Measurements from ENCODE around the gene ZNF578. TPM values are rescaled to one million over a fixed set of nuclear protein-coding genes. Genes with fewer than 3 reads are reported as not detected.

ZNF578 gene
- 4.1 TPM for total RNA-seq (ENCODE audit: unreplicated experiment)
- long read RNA-seq, result 0 reads

GRCh38 chr19:52453324-52454094, at the start of gene ZNF578:
TSS of gene ZNF578 (plus strand) at chr19:52453553. CDS start at chr19:52501846, 48,293 bp downstream.
- peak within 1 kb of the TSS; percentile 88 for H3K4me3 Mint-ChIP-seq (ENCODE audit: unreplicated experiment)

GRCh38 chr19:52410276-52410675, 43.1 kb upstream of the ZNF578 start:
- Mint-ChIP-seq H3K4me3 (ENCODE audit: unreplicated experiment) (no peak overlapping the region), H3K36me3 (ENCODE audit: unreplicated experiment) (peaks cover 77% of the 10 kb centered on the region), H3K4me1 (ENCODE audit: low read depth, unreplicated experiment) (no peaks in the 10 kb centered on the region), H3K9me3 (ENCODE audit: unreplicated experiment) (peaks cover 12% of the 10 kb centered on the region), H3K27ac (ENCODE audit: unreplicated experiment) (no peak overlapping the region), H3K27me3 (ENCODE audit: unreplicated experiment) (peaks cover 3% of the 10 kb centered on the region)
- TF ChIP-seq CTCF (IDR thresholded peaks at IDR 0.05; ENCODE audit: partially characterized antibody, unreplicated experiment), result no peak
- DNase-seq, result no peak

More at GRCh38 chr19:52453324-52454094, at the start of gene ZNF578:
- no peak for TF ChIP-seq CTCF (IDR thresholded peaks at IDR 0.05; ENCODE audit: partially characterized antibody, unreplicated experiment)
- peaks cover 15% of the 10 kb centered on the region for H3K9me3 Mint-ChIP-seq (ENCODE audit: unreplicated experiment)
- peak; percentile 83 for DNase-seq
- H3K27me3 Mint-ChIP-seq (ENCODE audit: unreplicated experiment), result peaks cover 13% of the 10 kb centered on the region
- H3K36me3 Mint-ChIP-seq (ENCODE audit: unreplicated experiment), result peaks cover 52% of the 10 kb centered on the region
- no peaks in the 10 kb centered on the region for H3K4me1 Mint-ChIP-seq (ENCODE audit: low read depth, unreplicated experiment)
- peak within 1 kb of the TSS; percentile 70 for H3K27ac Mint-ChIP-seq (ENCODE audit: unreplicated experiment)

GRCh38 chr19:52415711-52416110, 37.6 kb upstream of the ZNF578 start:
- Mint-ChIP-seq H3K9me3 (ENCODE audit: unreplicated experiment) (peaks cover 14% of the 10 kb centered on the region), H3K27me3 (ENCODE audit: unreplicated experiment) (no peaks in the 10 kb centered on the region), H3K27ac (ENCODE audit: unreplicated experiment) (no peak overlapping the region), H3K36me3 (ENCODE audit: unreplicated experiment) (peaks cover 64% of the 10 kb centered on the region), H3K4me1 (ENCODE audit: low read depth, unreplicated experiment) (no peaks in the 10 kb centered on the region), H3K4me3 (ENCODE audit: unreplicated experiment) (no peak overlapping the region)
- no peak for TF ChIP-seq CTCF (IDR thresholded peaks at IDR 0.05; ENCODE audit: partially characterized antibody, unreplicated experiment)
- DNase-seq, result no peak

GRCh38 chr19:52428937-52429336, 24.4 kb upstream of the ZNF578 start, which contains the start of gene ZNF534:
TSS of gene ZNF534 (plus strand) at chr19:52429148. CDS start at chr19:52431475, 2,327 bp downstream.
- Mint-ChIP-seq H3K36me3 (ENCODE audit: unreplicated experiment) (peaks cover 27% of the 10 kb centered on the region), H3K9me3 (ENCODE audit: unreplicated experiment) (peaks cover 22% of the 10 kb centered on the region), H3K27ac (ENCODE audit: unreplicated experiment) (no peak within 1 kb of the TSS), H3K4me3 (ENCODE audit: unreplicated experiment) (no peak within 1 kb of the TSS), H3K27me3 (ENCODE audit: unreplicated experiment) (peaks cover 3% of the 10 kb centered on the region), H3K4me1 (ENCODE audit: low read depth, unreplicated experiment) (no peaks in the 10 kb centered on the region)
- no peak for TF ChIP-seq CTCF (IDR thresholded peaks at IDR 0.05; ENCODE audit: partially characterized antibody, unreplicated experiment)
- no peak for DNase-seq

- H3K27ac Mint-ChIP-seq (ENCODE audit: unreplicated experiment), result no peak overlapping the region
- no peak overlapping the region for H3K4me3 Mint-ChIP-seq (ENCODE audit: unreplicated experiment)
- TF ChIP-seq CTCF (IDR thresholded peaks at IDR 0.05; ENCODE audit: partially characterized antibody, unreplicated experiment), result no peak
- peaks cover 10% of the 10 kb centered on the region for H3K9me3 Mint-ChIP-seq (ENCODE audit: unreplicated experiment)
- H3K4me1 Mint-ChIP-seq (ENCODE audit: low read depth, unreplicated experiment), result no peaks in the 10 kb centered on the region
- no peak for DNase-seq
- peaks cover 4% of the 10 kb centered on the region for H3K36me3 Mint-ChIP-seq (ENCODE audit: unreplicated experiment)
- no peaks in the 10 kb centered on the region for H3K27me3 Mint-ChIP-seq (ENCODE audit: unreplicated experiment)
Observed at GRCh38 chr19:52442179-52442578, 11.2 kb upstream of the ZNF578 start.
